Central memory CD4-positive, alpha-beta T cell (primary cell): Measurements from ENCODE around the gene NKG7.

Experiments
- DNase-seq: peaks from one replicate; pipeline ENCODE4 v3.0.0; 2022

NKG7 gene

GRCh38 chr19:51333836-51334460 lies 38.5 kb downstream of the NKG7 start:
- DNase-seq: no peak

DNA sequence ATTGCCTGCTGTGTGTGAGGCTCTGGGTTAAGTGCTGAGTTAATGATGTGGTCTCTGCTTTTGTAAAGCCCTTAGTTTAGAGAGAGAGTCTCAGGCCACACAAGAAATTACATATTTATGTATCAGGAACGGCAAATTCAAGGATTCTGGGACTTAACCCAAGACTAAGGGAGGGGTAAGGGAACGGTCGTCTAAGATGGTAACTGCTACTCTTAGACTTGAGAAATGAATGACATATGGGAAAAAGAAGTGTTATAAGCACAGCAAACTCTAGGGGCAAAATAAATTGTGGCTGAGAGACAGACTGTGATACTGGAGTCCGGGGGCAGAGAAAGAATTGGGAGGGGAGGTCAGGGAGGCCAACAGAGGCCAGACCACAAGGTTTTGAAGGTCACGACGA lies 40.7 kb downstream of the NKG7 start:
- no peak for DNase-seq

DNA sequence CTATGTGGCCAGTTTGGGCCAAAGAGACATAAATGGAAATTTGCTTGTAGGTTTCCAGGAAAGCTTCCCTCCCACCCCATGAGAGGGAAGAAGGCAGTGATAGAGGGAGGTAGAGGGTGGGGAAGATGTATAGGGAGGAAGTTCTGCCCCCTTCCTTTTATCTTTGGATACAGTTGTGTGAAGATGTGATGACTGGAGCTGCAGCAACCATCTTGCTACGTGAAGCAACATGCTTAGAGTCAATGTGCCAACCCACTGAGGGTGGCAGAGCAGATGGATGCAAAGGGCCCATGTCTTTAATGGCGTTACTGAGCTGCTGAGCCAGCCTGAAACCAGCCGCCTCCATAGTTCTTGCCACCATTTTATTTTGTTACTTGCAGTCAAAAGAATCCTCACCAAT lies 41.3 kb downstream of the NKG7 start:
- no peak for DNase-seq

- DNase-seq: no peak
Measured at GRCh38 chr19:51330366-51330765, 42.1 kb downstream of the NKG7 start.

GRCh38 chr19:51329411-51329810 lies 43.0 kb downstream of the NKG7 start:
- no peak for DNase-seq

GRCh38 chr19:51327066-51328001 lies 45.1 kb downstream of the NKG7 start:
- peak; percentile 28 for DNase-seq

DNA sequence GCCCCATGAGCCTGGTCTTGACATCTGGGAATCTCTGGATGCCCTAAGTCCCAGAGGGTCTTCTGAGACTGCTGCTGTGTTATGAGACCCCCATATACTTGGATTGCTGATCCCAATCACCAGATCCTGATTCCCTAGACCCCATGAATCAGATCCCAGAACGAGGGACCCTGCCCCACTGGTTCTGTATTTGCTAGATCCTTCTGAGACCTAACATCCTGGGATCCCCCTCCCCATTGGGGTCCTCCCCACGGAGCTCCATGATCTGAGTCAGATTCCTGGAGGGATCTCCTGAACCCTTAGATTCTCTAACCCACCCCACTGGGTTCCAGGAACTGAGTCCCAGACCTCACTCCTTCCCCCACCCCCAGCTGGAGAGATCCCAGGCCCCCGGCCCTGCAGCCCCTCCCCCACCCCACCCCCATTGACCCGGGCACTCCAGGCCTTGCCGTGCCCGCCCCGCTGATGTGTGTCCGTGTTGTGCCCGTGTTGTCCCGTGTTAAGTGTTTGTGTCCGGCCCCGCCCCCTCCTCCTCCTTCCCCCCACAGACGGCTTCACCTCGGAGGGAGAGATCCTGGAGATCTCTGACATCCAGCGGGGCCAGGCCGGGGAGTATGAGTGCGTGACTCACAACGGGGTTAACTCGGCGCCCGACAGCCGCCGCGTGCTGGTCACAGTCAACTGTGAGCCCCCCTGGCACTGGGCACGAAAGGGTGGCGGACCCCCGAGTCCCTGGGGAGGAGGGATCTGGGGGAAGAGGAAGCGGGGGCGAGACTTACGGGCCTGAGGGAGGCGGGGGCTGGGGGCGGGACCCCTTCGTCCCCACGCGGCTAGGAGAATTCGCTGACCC lies 46.0 kb downstream of the NKG7 start:
- no peak for DNase-seq

- no peak for DNase-seq
Measured at GRCh38 chr19:51325161-51325976, 47.1 kb downstream of the NKG7 start.

- no peak for DNase-seq
Measured at GRCh38 chr19:51324167-51324481, 48.3 kb downstream of the NKG7 start.

DNA sequence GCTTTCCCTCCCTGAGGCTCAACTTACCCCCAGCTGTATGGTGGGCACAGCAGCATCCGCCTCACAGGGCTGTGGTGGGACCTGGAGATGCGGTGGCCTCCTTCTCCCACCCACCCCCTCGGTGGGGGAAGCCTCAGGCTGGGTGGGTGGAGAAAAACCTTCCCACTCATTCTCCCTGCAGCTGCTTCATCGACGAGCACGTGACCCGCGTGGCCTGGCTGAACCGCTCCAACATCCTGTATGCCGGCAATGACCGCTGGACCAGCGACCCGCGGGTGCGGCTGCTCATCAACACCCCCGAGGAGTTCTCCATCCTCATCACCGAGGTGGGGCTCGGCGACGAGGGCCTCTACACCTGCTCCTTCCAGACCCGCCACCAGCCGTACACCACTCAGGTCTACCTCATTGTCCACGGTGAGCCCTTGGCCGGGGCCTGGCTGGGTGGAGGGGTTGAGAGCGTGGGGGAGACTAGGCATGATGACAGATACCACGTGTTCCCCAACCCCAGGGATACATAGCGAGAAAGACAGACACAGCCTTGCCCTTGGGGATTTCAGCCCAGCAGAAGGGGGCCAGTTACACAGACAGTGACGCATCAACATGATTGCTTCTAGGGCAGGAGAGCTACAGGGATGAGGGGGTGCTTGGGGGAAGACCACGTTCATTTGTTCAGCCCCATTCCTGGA lies 48.8 kb downstream of the NKG7 start:
- DNase-seq: no peak

DNA sequence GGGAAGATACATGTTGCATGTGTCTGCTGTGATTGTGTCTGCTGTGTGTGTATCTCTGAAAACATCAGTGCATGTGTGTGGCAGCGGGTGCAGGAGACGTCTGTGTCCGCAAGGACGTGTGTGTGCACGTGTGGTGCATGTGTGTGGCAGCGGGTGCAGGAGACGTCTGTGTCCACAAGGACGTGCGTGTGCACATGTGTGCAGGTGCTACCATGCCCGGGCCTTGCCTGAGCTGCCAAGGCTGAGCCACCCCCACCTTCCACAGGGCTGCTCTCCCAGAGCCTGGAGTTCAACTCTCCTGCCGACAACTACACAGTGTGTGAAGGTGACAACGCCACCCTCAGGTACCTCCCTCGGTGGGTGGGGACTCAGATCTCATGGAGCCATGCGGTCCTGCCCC lies 50.7 kb downstream of the NKG7 start:
- no peak for DNase-seq
